HG03520 (cell line): Measurements from ENCODE around the gene OPN5.

Source experiments
- ATAC-seq: cut with Tn5 transposase; IDR thresholded peaks from one replicate; pipeline ENCODE4 v1.9.1; 2021; ENCODE audit warnings: mild to moderate bottlenecking, moderate library complexity; ENCODE audit not compliant: unreplicated experiment

OPN5 gene

GRCh38 chr6:47787620-47788497, 6.0 kb downstream of the OPN5 start:
- ATAC-seq, result peak; percentile 72

- no peak for ATAC-seq
These were observed 6.7 kb downstream of the OPN5 start for GRCh38 chr6:47788498-47788884.

DNA sequence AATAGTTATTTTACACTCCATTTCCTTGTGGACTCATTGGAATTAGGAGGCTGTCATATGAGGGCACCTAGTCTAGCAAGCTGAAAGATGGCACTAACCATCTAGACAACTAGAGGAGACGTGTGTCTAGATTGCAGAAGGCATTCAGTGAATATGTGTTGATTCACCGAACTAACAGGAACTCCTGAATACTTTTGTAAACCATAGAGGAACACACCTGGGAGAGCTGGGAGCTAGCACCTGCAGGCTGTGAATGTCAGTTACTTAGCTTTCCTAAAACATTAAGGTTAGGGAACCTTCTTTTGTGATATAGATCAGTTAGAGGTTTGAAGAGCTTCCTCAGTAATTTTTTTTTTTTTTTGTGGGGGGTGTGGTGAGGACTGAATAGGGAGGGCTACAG, 7.7 kb downstream of the OPN5 start:
- no peak for ATAC-seq

DNA sequence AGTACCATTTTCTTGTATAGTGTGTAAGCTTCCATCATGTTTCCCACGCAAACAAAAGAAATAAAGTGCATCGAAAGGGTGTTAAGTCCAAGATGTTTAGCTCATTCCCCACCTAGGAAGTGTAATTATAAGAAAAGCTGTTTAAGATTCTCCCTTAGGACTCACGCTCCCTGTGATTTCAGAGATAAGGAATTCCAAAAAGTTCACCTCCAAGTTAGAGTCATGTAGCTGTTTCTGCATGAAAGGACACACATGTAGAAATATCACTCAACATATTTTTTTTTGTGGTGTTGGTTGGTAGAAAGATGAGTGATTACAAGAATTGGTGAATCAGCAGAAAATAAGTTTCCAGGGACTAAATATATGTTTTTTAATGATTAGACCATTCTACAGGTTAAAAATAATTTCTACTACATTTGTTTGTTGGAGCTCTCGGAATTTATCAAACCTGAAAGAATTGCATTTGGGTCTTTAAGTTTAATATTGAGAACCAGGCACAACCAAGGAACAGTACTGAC, 10.4 kb downstream of the OPN5 start:
- ATAC-seq, result no peak

- ATAC-seq, result no peak
These were observed 12.8 kb downstream of the OPN5 start for GRCh38 chr6:47794577-47795135.

DNA sequence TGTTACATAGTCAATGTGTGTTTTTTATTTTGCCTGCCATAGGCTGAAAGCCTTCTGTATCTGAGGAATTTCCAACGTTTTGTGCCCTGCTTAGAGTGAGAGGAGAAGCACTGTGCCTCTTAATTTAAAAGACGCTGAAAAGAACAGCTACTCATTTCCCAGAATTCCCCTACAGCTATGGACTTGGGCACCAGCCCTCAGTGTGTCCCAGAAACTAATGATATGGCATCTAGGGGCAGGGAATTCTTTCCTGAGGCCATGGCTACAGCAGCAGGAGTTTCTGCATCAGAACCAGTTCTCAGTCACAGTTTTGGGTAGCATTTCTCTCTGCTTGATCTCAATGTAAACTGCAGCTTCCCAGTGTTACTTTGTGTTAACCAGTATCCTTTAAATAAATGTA, 20.2 kb downstream of the OPN5 start:
- ATAC-seq, result no peak

GRCh38 chr6:47804821-47805220, 23.0 kb downstream of the OPN5 start:
- no peak for ATAC-seq

DNA sequence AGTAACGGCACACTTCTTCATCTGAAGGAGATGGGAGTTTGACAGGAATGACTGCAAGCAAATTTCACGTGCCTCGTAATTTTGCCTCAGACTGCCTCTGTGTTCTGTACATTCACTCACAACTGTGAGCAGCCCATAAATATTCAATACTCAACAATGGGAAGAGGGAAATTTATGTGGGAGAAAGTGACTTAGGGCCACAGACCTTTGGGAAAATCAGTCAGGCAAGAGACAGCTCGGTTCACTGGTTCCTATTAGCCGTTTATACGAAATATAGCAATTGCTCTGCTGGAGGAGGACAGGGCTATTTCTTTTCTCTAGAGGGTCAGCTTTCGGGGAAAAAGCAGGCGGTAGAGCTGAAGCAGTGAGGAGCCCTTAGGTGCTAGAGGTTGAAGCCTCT, 28.0 kb downstream of the OPN5 start:
- no peak for ATAC-seq

GRCh38 chr6:47810885-47811284, 29.1 kb downstream of the OPN5 start:
- ATAC-seq, result no peak

- ATAC-seq, result no peak
These were observed 29.6 kb downstream of the OPN5 start for GRCh38 chr6:47811443-47811842.

DNA sequence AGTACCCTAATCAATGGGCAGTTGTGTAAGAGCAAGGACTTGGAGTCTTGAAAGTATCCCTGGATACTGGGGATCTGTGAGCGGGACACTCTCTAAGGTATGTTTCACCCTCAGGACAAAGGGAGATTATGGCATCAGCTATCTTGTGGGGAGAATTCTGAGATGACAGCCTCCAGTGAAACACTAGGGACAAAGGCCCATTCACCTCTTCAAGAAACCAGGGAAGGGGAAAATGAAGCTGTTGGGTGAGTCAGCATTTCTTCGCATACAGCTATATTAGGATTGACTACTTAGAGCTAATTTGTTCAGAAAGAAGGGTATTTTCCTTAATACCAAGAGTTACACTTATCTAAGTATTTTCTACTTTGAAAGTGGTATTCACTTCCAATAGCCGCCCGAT, 35.9 kb downstream of the OPN5 start:
- ATAC-seq, result no peak

GRCh38 chr6:47819461-47819860, 37.6 kb downstream of the OPN5 start:
- ATAC-seq, result no peak

- ATAC-seq, result no peak
These were observed 41.2 kb downstream of the OPN5 start for GRCh38 chr6:47822856-47823554.

DNA sequence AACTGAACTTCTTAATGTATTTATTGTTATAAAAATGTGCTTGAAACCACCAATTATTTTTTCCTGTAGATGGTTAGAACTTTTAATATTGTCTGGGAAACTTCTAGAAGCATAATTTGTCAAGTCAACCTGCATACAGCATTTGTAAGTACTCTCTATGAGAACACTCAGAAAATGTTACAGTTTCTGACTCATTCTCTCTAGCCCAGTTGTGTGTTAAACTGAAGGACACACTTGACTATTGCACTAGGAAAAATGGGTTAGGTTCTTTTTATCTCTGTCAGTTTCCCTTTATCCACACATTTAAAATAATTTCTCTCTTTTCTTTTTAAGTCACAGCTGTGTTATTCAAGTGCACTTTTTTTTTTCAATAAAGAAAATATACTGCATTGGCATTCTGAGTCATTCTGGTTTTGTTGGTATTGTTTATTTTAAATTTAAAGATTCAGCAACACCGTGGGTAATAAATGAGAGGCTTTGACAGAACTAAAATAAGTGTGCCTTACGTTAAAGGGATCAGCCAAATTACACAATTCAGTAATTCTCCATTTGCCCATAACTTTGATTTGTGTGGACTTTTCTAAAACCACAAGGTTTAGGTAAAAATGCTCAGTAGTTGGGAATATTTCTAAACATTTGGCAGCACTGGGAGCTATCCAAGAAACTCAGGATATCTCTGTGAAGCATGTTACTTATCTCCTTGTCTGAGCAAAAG, 50.7 kb downstream of the OPN5 start:
- ATAC-seq, result no peak

DNA sequence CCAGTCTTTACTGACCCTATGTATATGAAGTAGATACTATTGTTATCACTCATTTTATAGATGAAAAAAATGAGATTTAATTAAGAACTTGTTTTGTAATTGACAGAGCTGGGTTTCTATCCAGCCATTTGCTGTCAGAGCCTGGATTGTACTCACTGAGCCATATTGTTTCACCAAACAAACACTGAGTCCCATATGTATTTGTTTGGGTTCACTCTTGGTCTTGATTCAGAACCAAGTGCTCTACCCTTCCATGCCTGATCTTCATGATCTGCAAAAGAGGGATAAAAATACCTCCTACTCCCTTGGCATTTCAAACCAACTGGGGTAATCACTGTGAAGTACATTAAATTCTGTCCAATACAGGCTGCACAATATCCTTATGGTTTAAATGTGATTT, 52.4 kb downstream of the OPN5 start:
- no peak for ATAC-seq

- ATAC-seq, result no peak
These were observed 54.2 kb downstream of the OPN5 start for GRCh38 chr6:47836046-47836445.

- no peak for ATAC-seq
These were observed 54.8 kb downstream of the OPN5 start for GRCh38 chr6:47836639-47837038.

DNA sequence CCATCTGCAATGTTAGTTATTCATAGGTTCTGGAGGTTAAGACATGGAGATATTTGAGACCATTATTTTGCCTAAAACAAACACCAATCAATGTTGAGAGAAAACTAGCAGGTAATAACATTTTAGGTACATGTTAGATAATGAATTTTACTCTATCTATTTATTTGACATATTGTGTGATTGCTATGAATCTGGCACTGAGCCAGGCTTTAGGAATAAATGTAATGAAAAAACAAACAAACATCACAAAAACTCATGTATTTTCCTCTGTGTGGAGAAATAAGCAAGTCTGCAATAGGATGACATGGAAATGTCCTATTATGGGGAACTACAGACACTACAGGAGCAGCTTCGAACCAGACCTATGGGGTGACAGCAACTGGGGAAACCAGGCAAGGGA, 57.8 kb downstream of the OPN5 start:
- ATAC-seq, result no peak

- ATAC-seq, result no peak
These were observed 63.0 kb downstream of the OPN5 start for GRCh38 chr6:47844881-47845280.

DNA sequence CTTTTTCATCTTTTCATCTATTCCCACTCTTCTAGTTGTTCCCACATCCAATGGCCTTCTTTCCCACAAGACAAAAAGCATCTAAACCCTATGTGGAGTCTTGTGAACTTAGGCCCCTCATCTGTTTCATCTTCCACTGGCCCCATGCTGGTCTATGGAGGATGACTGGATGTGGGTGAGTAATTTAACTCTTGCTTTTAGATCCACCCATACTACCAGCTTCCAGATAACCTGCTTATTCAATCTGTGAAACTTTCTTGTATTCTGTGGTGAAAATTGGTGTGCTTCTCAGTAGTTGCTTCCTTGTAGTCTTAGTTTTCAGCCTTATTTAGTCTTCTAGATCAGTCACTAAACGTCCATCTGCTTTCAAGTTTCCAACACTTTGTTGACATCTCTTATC, 64.9 kb downstream of the OPN5 start:
- ATAC-seq, result no peak

- ATAC-seq, result no peak
These were observed 69.3 kb downstream of the OPN5 start for GRCh38 chr6:47851091-47851490.
